Choroid plexus epithelial cell (primary cell): ENCODE measurements around the gene OPCML.

Experiments used
- DNase-seq: peaks from one replicate; pipeline ENCODE4 v3.0.0-alpha.2; 2010; ENCODE audit warnings: low read depth
- H3K4me3 ChIP-seq: 2 replicates; pipeline ENCODE4 v1.5.1; 2011; ENCODE audit warnings: low read depth, mild to moderate bottlenecking, control low read depth, low read length, moderate library complexity
- TF ChIP-seq, protein P1 (sequence below): conservative IDR thresholded peaks from 2 replicates; pipeline ENCODE4 v1.5.1; 2011; ENCODE audit warnings: low read depth, mild to moderate bottlenecking, control low read depth, inconsistent platforms, low read length, moderate library complexity

Gene OPCML

GRCh38 chr11:132802947-132803346, 729.4 kb downstream of the OPCML start:
- TF ChIP-seq, protein P1, sequence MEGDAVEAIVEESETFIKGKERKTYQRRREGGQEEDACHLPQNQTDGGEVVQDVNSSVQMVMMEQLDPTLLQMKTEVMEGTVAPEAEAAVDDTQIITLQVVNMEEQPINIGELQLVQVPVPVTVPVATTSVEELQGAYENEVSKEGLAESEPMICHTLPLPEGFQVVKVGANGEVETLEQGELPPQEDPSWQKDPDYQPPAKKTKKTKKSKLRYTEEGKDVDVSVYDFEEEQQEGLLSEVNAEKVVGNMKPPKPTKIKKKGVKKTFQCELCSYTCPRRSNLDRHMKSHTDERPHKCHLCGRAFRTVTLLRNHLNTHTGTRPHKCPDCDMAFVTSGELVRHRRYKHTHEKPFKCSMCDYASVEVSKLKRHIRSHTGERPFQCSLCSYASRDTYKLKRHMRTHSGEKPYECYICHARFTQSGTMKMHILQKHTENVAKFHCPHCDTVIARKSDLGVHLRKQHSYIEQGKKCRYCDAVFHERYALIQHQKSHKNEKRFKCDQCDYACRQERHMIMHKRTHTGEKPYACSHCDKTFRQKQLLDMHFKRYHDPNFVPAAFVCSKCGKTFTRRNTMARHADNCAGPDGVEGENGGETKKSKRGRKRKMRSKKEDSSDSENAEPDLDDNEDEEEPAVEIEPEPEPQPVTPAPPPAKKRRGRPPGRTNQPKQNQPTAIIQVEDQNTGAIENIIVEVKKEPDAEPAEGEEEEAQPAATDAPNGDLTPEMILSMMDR, result no peak
- DNase-seq, result no peak
- no peak overlapping the region for H3K4me3 ChIP-seq

DNA sequence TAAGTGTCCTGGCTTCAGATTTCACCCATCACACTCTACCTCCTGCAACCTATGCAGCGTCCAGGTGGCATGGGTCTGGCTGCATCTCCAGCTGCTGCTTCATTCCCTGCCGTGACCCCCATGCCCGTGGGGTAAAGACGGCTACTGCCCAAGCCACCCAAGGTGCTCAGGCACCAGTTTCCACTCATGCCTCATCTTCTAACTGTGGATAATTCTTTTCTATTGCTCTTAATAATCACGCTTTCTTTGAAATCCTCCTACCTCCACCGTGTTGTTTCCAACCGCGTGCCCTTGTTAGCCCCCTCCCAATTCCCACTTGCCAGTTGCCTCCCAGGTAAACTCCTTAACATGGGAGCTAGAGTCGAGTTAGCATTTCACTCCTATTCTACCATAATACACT, 738.5 kb downstream of the OPCML start:
- no peak overlapping the region for H3K4me3 ChIP-seq
- DNase-seq, result no peak
- TF ChIP-seq, protein P1, result no peak

DNA sequence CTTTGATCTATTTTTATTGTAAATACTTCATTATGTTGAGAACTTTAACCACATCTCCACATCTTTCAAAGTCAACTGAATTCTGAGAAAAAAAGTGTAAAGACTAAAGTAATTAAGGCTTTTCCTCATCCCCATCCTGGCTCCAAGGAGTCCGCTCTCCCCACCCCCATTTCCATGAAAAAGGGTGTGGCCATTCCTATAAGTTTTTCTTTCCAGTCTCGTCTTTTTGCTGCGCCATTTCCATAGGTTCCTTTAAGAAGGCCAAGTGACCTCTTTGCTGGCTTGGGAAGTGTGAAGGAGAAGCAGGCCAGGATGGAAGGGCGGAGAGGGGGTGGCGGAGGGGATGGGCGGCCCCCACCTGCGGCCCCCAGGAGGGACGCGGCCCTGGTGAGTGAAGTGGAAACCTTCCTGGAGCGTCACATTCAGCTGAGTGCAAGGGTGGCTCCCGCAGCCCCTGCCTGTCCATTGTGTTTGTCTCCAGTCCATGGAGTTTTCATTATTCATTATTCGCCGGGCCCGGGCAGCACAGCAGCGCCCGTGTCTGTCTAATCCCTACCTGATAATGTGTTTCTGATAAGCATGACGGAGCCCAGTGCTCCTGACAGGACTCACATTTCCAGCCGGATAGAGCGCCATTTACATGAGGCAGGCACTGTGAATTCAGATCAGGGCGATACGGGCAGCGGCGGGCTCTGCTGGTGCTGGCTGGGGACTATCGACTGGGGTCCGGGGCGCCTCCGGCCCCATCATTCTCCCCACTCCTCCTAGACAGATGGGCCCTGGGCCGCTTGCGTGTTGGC, 739.8 kb downstream of the OPCML start:
- H3K4me3 ChIP-seq, result no peak overlapping the region
- TF ChIP-seq, protein P1, result no peak
- no peak for DNase-seq

- H3K4me3 ChIP-seq, result no peak overlapping the region
- TF ChIP-seq, protein P1, result no peak
- DNase-seq, result no peak
Measured at GRCh38 chr11:132790971-132791370, 741.3 kb downstream of the OPCML start.

- DNase-seq, result no peak
- TF ChIP-seq, protein P1, result no peak
Measured at GRCh38 chr11:132790466-132790865, 741.8 kb downstream of the OPCML start.

DNA sequence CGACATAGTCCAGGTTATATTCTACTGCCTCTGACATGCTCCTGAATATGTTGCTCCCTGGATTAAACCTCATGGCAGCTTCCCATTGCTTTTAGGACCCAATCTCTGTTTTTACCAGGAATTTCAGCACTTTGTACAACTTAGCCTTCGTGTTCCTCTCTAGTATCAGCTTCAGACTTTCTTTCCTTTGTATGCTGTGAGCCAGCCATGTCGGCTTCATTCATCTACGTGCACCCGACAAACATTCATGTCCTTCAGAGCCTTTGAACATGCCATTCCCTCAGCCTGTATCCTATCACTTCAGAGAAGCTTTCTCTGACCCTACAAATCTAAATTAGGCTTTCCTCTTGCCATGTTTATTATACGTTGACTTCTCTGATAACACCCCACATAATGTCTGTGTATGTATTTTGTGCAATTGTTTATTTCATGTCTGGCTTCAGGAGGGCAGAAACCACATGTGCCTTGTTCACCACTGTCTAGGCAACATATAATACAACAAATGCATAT, 743.4 kb downstream of the OPCML start:
- TF ChIP-seq, protein P1, result no peak
- no peak overlapping the region for H3K4me3 ChIP-seq
- DNase-seq, result no peak

More at GRCh38 chr11:132790466-132790865, 741.8 kb downstream of the OPCML start:
- H3K4me3 ChIP-seq, result no peak overlapping the region

GRCh38 chr11:132785878-132786277, 746.4 kb downstream of the OPCML start:
- no peak overlapping the region for H3K4me3 ChIP-seq
- no peak for DNase-seq
- TF ChIP-seq, protein P1, result no peak
